OCI-LY7 (cell line): ENCODE data around the gene SLC27A1.

ENCODE experiments used
- EZH2phosphoT487 ChIP-seq: fragments of 200-600 bp; sonication (generic); IDR thresholded peaks from 2 replicates; pipeline ENCODE4 v1.6.1; 2018; ENCODE audit warnings: low read depth, borderline replicate concordance, mild to moderate bottlenecking, mixed run types, antibody characterized with exemption, low read length, moderate library complexity, mixed read lengths
- TF ChIP-seq, protein P1 (sequence below): fragments of 200-600 bp; sonication (generic); conservative IDR thresholded peaks from 2 replicates; pipeline ENCODE4 v1.5.1; 2014; ENCODE audit warnings: mild to moderate bottlenecking, antibody characterized with exemption, low read length, moderate library complexity, mixed read lengths

DNA sequence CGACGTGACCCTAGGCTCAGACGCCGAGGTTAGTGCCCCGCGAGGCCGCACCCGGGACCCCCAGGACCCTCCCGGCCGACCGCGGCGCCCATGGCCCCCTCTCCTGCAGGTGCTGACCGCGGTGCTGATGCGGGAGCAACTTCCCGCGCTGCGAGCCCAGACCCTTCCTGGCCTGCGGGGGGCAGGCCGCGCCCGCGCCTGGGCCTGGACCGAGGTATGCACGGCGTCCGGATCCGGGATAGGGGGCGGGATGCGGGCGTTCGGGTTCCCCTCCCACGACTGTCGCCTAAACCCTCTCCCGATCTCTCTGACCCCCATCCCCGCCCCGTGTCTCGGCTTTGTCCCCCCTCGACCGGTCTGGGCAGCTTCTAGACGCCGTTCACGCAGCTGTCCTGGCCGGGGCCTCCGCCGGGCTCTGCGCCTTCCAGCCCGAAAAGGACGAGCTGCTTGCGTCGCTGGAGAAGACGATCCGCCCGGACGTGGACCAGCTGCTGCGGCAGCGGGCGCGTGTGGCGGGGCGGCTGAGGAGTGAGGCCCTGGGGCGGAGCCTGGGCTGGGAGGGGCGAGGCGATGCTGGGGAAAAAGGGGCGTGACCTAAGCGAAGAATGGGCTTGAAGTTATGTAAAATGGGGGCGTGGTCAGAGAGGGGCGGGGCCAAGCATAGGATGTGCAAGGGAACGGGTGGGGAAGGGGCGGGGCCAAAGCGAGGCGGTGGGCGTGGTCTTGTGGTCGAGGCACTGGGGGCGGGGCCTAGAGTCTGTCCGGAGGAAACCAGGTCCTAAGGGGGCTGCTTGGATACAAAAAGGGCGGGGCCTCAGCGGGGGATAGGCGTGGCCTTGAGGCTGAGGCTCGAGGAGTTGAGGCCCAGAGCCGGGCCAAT is 69.2 kb downstream of the SLC27A1 start:
- TF ChIP-seq, protein P1, sequence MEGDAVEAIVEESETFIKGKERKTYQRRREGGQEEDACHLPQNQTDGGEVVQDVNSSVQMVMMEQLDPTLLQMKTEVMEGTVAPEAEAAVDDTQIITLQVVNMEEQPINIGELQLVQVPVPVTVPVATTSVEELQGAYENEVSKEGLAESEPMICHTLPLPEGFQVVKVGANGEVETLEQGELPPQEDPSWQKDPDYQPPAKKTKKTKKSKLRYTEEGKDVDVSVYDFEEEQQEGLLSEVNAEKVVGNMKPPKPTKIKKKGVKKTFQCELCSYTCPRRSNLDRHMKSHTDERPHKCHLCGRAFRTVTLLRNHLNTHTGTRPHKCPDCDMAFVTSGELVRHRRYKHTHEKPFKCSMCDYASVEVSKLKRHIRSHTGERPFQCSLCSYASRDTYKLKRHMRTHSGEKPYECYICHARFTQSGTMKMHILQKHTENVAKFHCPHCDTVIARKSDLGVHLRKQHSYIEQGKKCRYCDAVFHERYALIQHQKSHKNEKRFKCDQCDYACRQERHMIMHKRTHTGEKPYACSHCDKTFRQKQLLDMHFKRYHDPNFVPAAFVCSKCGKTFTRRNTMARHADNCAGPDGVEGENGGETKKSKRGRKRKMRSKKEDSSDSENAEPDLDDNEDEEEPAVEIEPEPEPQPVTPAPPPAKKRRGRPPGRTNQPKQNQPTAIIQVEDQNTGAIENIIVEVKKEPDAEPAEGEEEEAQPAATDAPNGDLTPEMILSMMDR: no peak
- no peak for TF ChIP-seq EZH2phosphoT487
